ENCODE results near the gene DCAF8L2.

- TF ChIP-seq, protein P1, sequence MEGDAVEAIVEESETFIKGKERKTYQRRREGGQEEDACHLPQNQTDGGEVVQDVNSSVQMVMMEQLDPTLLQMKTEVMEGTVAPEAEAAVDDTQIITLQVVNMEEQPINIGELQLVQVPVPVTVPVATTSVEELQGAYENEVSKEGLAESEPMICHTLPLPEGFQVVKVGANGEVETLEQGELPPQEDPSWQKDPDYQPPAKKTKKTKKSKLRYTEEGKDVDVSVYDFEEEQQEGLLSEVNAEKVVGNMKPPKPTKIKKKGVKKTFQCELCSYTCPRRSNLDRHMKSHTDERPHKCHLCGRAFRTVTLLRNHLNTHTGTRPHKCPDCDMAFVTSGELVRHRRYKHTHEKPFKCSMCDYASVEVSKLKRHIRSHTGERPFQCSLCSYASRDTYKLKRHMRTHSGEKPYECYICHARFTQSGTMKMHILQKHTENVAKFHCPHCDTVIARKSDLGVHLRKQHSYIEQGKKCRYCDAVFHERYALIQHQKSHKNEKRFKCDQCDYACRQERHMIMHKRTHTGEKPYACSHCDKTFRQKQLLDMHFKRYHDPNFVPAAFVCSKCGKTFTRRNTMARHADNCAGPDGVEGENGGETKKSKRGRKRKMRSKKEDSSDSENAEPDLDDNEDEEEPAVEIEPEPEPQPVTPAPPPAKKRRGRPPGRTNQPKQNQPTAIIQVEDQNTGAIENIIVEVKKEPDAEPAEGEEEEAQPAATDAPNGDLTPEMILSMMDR (IDR thresholded peaks at IDR 0.05) = no peak
- no peak for TF ChIP-seq POLR2A (IDR thresholded peaks at IDR 0.05)
Measured at GRCh38 chrX:27597508-27597907, 7.4 kb downstream of the DCAF8L2 start.
